ENCODE measurements around the gene CR2.

- TF ChIP-seq CTCF (IDR thresholded peaks at IDR 0.05; ENCODE audit: low read depth, low read length) (no peak), POLR2A (IDR thresholded peaks at IDR 0.05; ENCODE audit: extremely low read depth, insufficient read length) (no peak), MAX (IDR thresholded peaks at IDR 0.05; ENCODE audit: low read depth, low read length) (no peak), MYC (IDR thresholded peaks at IDR 0.05; ENCODE audit: low read depth, low read length) (no peak)
Observed at GRCh38 chr1:207407655-207408260, 46.4 kb upstream of the CR2 start.

All from NB4 (cell line).